ENCODE results near the gene S100A7A. TPM values are rescaled to one million over a fixed set of nuclear protein-coding genes. Genes with fewer than 3 reads are reported as not detected.

The S100A7A gene
- total RNA-seq, 1 experiment from 2014 or later = not detected

GRCh38 chr1:153389973-153390879 lies 26.1 kb upstream of the S100A7A start:
- Histone ChIP-seq H2AFZ (no peak overlapping the region), H3K79me2 (ENCODE audit: low read depth) (no peaks in the 10 kb centered on the region), H3K27me3 (ENCODE audit: insufficient read depth, low read depth) (no peaks in the 10 kb centered on the region), H3K27ac (no peak overlapping the region), H3K36me3 (ENCODE audit: low read depth) (no peaks in the 10 kb centered on the region), H3K4me1 (replicated peaks; ENCODE audit: insufficient read depth) (peaks cover 55% of the 10 kb centered on the region), H3K9me2 (ENCODE audit: insufficient read depth) (no peaks in the 10 kb centered on the region), H3K4me3 (no peak overlapping the region; the same call in 1 of the 2 replicates), H3K4me2 (peak overlapping the region; percentile 64), H3K9me3 (ENCODE audit: insufficient read depth, low read depth) (no peaks in the 10 kb centered on the region), H3F3A (ENCODE audit: insufficient read depth, low read depth) (peaks cover 9% of the 10 kb centered on the region; the same call in 1 of the 2 replicates), H4K20me1 (ENCODE audit: insufficient read depth) (no peaks in the 10 kb centered on the region)
- POLR2A ChIA-PET (ENCODE audit: unreplicated experiment) = no interaction called here
- DNase-seq = no peak
- TF ChIP-seq EZH2 (IDR thresholded peaks at IDR 0.05; ENCODE audit: low read depth) (no peak), CTCF (conservative IDR thresholded peaks at IDR 0.05) (no peak)
- CTCF ChIA-PET = no interaction called here
- intact Hi-C loops (cut with micrococcal nuclease; ENCODE audit: unreplicated experiment) = no loop called here
- no TSS peak for BruUV-seq (replicated peaks)

GRCh38 chr1:153390938-153391710 lies 25.2 kb upstream of the S100A7A start, which contains the start of gene S100A8:
S100A8 (minus strand) TSS chr1:153391073; CDS start chr1:153390535, 538 bp downstream.
- BruUV-seq (replicated peaks) = no TSS peak
- ChIA-PET CTCF (no interaction called here), POLR2A (ENCODE audit: unreplicated experiment) (no interaction called here)
- no peaks in the 10 kb centered on the region for H3K9me3 ChIP-seq (ENCODE audit: insufficient read depth, low read depth)
- no peaks in the 10 kb centered on the region for H3K36me3 ChIP-seq (ENCODE audit: low read depth)
- H3K4me2 ChIP-seq = peak within 1 kb of the TSS; percentile 64
- intact Hi-C loops (cut with micrococcal nuclease; ENCODE audit: unreplicated experiment) = no loop called here
- no peaks in the 10 kb centered on the region for H3K79me2 ChIP-seq (ENCODE audit: low read depth)
- no peak within 1 kb of the TSS; the same call in 1 of the 2 replicates for H3K4me3 ChIP-seq
- H4K20me1 ChIP-seq (ENCODE audit: insufficient read depth) = no peaks in the 10 kb centered on the region
- H3K27me3 ChIP-seq (ENCODE audit: insufficient read depth, low read depth) = no peaks in the 10 kb centered on the region
- peak; percentile 13 to 81 for DNase-seq
- H3K9me2 ChIP-seq (ENCODE audit: insufficient read depth) = no peaks in the 10 kb centered on the region
- no peak within 1 kb of the TSS for H2AFZ ChIP-seq
- peaks cover 9% of the 10 kb centered on the region; the same call in 1 of the 2 replicates for H3F3A ChIP-seq (ENCODE audit: insufficient read depth, low read depth)
- no peak for TF ChIP-seq EZH2 (IDR thresholded peaks at IDR 0.05; ENCODE audit: low read depth)
- H3K27ac ChIP-seq = no peak within 1 kb of the TSS
- peaks cover 59% of the 10 kb centered on the region for H3K4me1 ChIP-seq (replicated peaks; ENCODE audit: insufficient read depth)

- Histone ChIP-seq H3K4me2 (no peak overlapping the region), H2AFZ (no peak overlapping the region), H3K36me3 (ENCODE audit: low read depth) (no peaks in the 10 kb centered on the region), H3K9me2 (ENCODE audit: insufficient read depth) (no peaks in the 10 kb centered on the region), H4K20me1 (ENCODE audit: insufficient read depth) (no peaks in the 10 kb centered on the region), H3K27me3 (ENCODE audit: insufficient read depth, low read depth) (no peaks in the 10 kb centered on the region), H3K4me1 (replicated peaks; ENCODE audit: insufficient read depth) (peaks cover 59% of the 10 kb centered on the region), H3K4me3 (no peak overlapping the region), H3F3A (ENCODE audit: insufficient read depth, low read depth) (peaks cover 9% of the 10 kb centered on the region; the same call in 1 of the 2 replicates), H3K9me3 (ENCODE audit: insufficient read depth, low read depth) (no peaks in the 10 kb centered on the region), H3K79me2 (ENCODE audit: low read depth) (no peaks in the 10 kb centered on the region), H3K27ac (no peak overlapping the region)
- no peak for DNase-seq
- ChIA-PET POLR2A (ENCODE audit: unreplicated experiment) (no interaction called here), CTCF (no interaction called here)
- intact Hi-C loops (cut with micrococcal nuclease; ENCODE audit: unreplicated experiment) = no loop called here
- no TSS peak for BruUV-seq (replicated peaks)
- no peak for TF ChIP-seq EZH2 (IDR thresholded peaks at IDR 0.05; ENCODE audit: low read depth)
- no peak for TF ChIP-seq CTCF (conservative IDR thresholded peaks at IDR 0.05)
These were observed 24.1 kb upstream of the S100A7A start for GRCh38 chr1:153392258-153392657.

Data from PC-9 (cell line).